H9 (cell line): ENCODE measurements around the gene ZNF628. TPM values are rescaled to one million over a fixed set of nuclear protein-coding genes. Genes with fewer than 3 reads are reported as not detected.

ENCODE experiments used
- DNase-seq: peaks from one replicate; pipeline ENCODE4 v3.0.0-alpha.2; 2017
- H2AFZ ChIP-seq: one replicate; pipeline ENCODE4 v1.6.1; 2013; ENCODE audit warnings: mild to moderate bottlenecking, low read length, control low read depth, moderate library complexity
- H2AK5ac ChIP-seq: 2 replicates; pipeline ENCODE4 v1.6.1; 2013; ENCODE audit warnings: low read length, control low read depth, mixed read lengths; ENCODE audit not compliant: insufficient read length
- H2BK120ac ChIP-seq: one replicate; pipeline ENCODE4 v1.6.1; 2013; ENCODE audit warnings: low read depth, mild to moderate bottlenecking, low read length, control low read depth, inconsistent platforms; ENCODE audit not compliant: poor library complexity, severe bottlenecking
- H2BK12ac ChIP-seq: 2 replicates; pipeline ENCODE4 v1.6.1; 2013; ENCODE audit warnings: low read length, control low read depth, mixed read lengths, low read depth; ENCODE audit not compliant: insufficient read length
- H2BK15ac ChIP-seq: 2 replicates; pipeline ENCODE4 v1.6.1; 2013; ENCODE audit warnings: low read depth, low read length, control low read depth
- H2BK20ac ChIP-seq: one replicate; pipeline ENCODE4 v1.6.1; 2013; ENCODE audit warnings: low read depth, mild to moderate bottlenecking, low read length, control low read depth, inconsistent platforms; ENCODE audit not compliant: poor library complexity, severe bottlenecking
- H2BK5ac ChIP-seq: 2 replicates; pipeline ENCODE4 v1.6.1; 2013; ENCODE audit warnings: low read length, control low read depth, mixed read lengths; ENCODE audit not compliant: insufficient read length
- H3K14ac ChIP-seq: 2 replicates; pipeline ENCODE4 v1.6.1; 2013; ENCODE audit warnings: low read length, control low read depth; ENCODE audit not compliant: insufficient read depth
- H3K18ac ChIP-seq: 2 replicates; pipeline ENCODE4 v1.6.1; 2013; ENCODE audit warnings: low read depth, mild to moderate bottlenecking, mixed read lengths, low read length, control low read depth; ENCODE audit not compliant: insufficient read length
- H3K23ac ChIP-seq: 2 replicates; pipeline ENCODE4 v1.6.1; 2013; ENCODE audit warnings: low read length, control low read depth, mixed read lengths, low read depth; ENCODE audit not compliant: insufficient read length
- H3K23me2 ChIP-seq: 2 replicates; pipeline ENCODE4 v1.6.1; 2013; ENCODE audit warnings: low read depth, mild to moderate bottlenecking, mixed read lengths, low read length, control low read depth; ENCODE audit not compliant: insufficient read length, poor library complexity, severe bottlenecking
- H3K27ac ChIP-seq: 2 replicates; pipeline ENCODE4 v1.5.1; 2013; ENCODE audit warnings: low read length, control low read depth, mixed read lengths, low read depth; ENCODE audit not compliant: insufficient read length
- H3K27me3 ChIP-seq: 2 replicates; pipeline ENCODE4 v1.6.1; 2013; ENCODE audit warnings: low read length, control low read depth, inconsistent platforms; ENCODE audit not compliant: insufficient read depth
- H3K4ac ChIP-seq: 2 replicates; pipeline ENCODE4 v1.6.1; 2013; ENCODE audit warnings: low read depth, mild to moderate bottlenecking, control low read depth, inconsistent platforms, low read length, moderate library complexity
- H3K4me1 ChIP-seq: 2 replicates; pipeline ENCODE4 v1.6.1; 2013; ENCODE audit warnings: low read length, control low read depth, inconsistent platforms; ENCODE audit not compliant: insufficient read depth
- H3K4me2 ChIP-seq: 2 replicates; pipeline ENCODE4 v1.6.1; 2013; ENCODE audit warnings: low read length, control low read depth, mixed read lengths; ENCODE audit not compliant: insufficient read length, insufficient read depth
- H3K56ac ChIP-seq: 2 replicates; pipeline ENCODE4 v1.6.1; 2013; ENCODE audit warnings: low read depth, mild to moderate bottlenecking, mixed read lengths, low read length, control low read depth; ENCODE audit not compliant: insufficient read length
- H3K79me1 ChIP-seq: 2 replicates; pipeline ENCODE4 v1.6.1; 2013; ENCODE audit warnings: low read depth, mild to moderate bottlenecking, moderate library complexity, low read length, control low read depth, inconsistent platforms; ENCODE audit not compliant: insufficient read depth, poor library complexity, severe bottlenecking
- H3K79me2 ChIP-seq: 2 replicates; pipeline ENCODE4 v1.6.1; 2013; ENCODE audit warnings: low read length, control low read depth, inconsistent platforms; ENCODE audit not compliant: insufficient read depth
- H3K9ac ChIP-seq: 2 replicates; pipeline ENCODE4 v1.6.1; 2013; ENCODE audit warnings: low read length, control low read depth, mixed read lengths; ENCODE audit not compliant: insufficient read length; ENCODE audit errors: extremely low read depth
- H3K9me3 ChIP-seq: one replicate; pipeline ENCODE4 v1.6.1; 2013; ENCODE audit warnings: low read depth, low read length, inconsistent platforms; ENCODE audit not compliant: control insufficient read depth
- H3T11ph ChIP-seq: one replicate; pipeline ENCODE4 v1.6.1; 2013; ENCODE audit warnings: mild to moderate bottlenecking, low read length, control low read depth, inconsistent platforms
- H4K20me1 ChIP-seq: one replicate; pipeline ENCODE4 v1.6.1; 2013; ENCODE audit not compliant: control insufficient read depth, insufficient read length, insufficient read depth
- H4K5ac ChIP-seq: 2 replicates; pipeline ENCODE4 v1.6.1; 2013; ENCODE audit warnings: low read depth, mild to moderate bottlenecking, mixed read lengths, low read length, control low read depth; ENCODE audit not compliant: insufficient read length
- H4K8ac ChIP-seq: replicated peaks from 2 replicates; pipeline ENCODE4 v1.6.1; 2013; ENCODE audit warnings: low read length, control low read depth, mixed read lengths, low read depth; ENCODE audit not compliant: insufficient read length
- H4K91ac ChIP-seq: 2 replicates; pipeline ENCODE4 v1.6.1; 2013; ENCODE audit warnings: low read depth, mild to moderate bottlenecking, moderate library complexity, mixed read lengths, low read length, control low read depth; ENCODE audit not compliant: insufficient read length
- H3K27ac Mint-ChIP-seq, 3 experiments: 2 replicates in 2 of 3; 3 replicates in 1 of 3; pipeline ENCODE4 v1.8.0; 2020 to 2021; ENCODE audit warnings: mixed read lengths in 3 of 3, mild to moderate bottlenecking in 1 of 3, moderate library complexity in 1 of 3
- H3K27me3 Mint-ChIP-seq: 2 replicates; pipeline ENCODE4 v1.8.0; 2021; ENCODE audit warnings: low read depth, mild to moderate bottlenecking, moderate library complexity, mixed read lengths
- H3K36me3 Mint-ChIP-seq, 3 experiments: 2 replicates in 2 of 3; 3 replicates in 1 of 3; pipeline ENCODE4 v1.8.0; 2020 to 2021; ENCODE audit warnings: low read depth in 3 of 3, mixed read lengths in 3 of 3; ENCODE audit not compliant: insufficient read depth in 1 of 3
- H3K4me1 Mint-ChIP-seq, 2 experiments: 2 replicates each; pipeline ENCODE4 v1.8.0; 2020; ENCODE audit warnings: mixed read lengths in 2 of 2
- H3K4me3 Mint-ChIP-seq, 2 experiments: 2 replicates in 1 of 2; 3 replicates in 1 of 2; pipeline ENCODE4 v1.8.0; 2020 to 2021; ENCODE audit warnings: mild to moderate bottlenecking in 2 of 2, mixed read lengths in 2 of 2, moderate library complexity in 1 of 2
- H3K9me3 Mint-ChIP-seq, 2 experiments: 2 replicates in 1 of 2; 3 replicates in 1 of 2; pipeline ENCODE4 v1.8.0; 2020; ENCODE audit warnings: mild to moderate bottlenecking in 2 of 2, mixed read lengths in 2 of 2, moderate library complexity in 1 of 2
- WGBS: extraction: QIAGEN DNeasy Blood & Tissue Kit; methylation state at CpG from one replicate; pipeline ENCODE4 v1.1.7; 2013; ENCODE audit warnings: missing lambda C conversion rate, low lambda C conversion rate, mixed read lengths; ENCODE audit not compliant: insufficient read length; ENCODE audit errors: extremely low coverage; 5-methylcytosine and 5-hydroxymethylcytosine counted together
- total RNA-seq: library from RNA; stranded (reverse); gene quantifications from 2 replicates; pipeline ENCODE4 v1.2.1, GENCODE V29; 2021
- TF ChIP-seq, protein P1 (sequence below): fragments of 200-600 bp; sonication (generic); conservative IDR thresholded peaks from 3 replicates; pipeline ENCODE4 v1.8.0; 2021; ENCODE audit warnings: antibody characterized with exemption, mild to moderate bottlenecking

ZNF628 gene
- total RNA-seq, 1 experiment from 2014 or later: 16.6 TPM

DNA sequence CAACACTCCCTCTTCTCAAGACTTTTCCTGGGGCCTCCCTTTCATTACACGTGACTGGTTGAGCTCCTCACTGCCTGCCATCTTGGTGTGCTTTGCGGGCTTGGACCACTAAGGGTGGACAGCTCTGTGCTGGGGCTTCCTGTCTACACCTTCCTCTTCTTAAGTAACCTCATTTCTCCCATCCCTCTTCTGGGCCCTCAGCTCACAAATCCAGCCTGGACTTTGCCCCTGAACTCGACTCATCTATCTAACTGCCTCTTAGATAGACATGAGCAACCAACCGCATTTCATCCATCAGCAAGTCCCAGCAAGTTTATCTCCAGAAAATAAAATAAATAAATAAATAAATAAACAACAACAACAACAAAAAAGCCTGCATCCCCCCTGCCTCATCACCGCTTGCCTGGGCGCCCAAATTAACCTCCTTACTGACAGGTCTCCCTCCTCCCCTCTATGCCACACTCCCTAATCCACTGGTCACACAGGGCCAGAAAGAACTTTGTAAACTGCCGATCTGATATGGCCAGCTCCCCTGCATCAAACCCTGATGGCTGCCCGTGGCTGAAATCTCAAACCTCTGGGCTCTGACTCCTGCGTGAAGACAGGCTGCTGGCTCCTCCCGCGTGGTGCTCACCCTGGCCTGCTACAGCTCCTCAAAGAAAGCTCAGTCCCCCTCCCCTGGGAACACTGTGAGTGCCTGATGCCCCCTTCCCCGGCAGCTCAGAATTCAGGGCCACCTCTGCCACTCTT, 22.7 kb upstream of the ZNF628 start:
- H3K9me3 ChIP-seq: no peaks in the 10 kb centered on the region
- no peak overlapping the region for H2BK120ac ChIP-seq
- no peaks in the 10 kb centered on the region for H4K20me1 ChIP-seq
- H3K4ac ChIP-seq: no peak overlapping the region
- no peak overlapping the region for H4K5ac ChIP-seq
- no peak overlapping the region for H4K8ac ChIP-seq
- H3T11ph ChIP-seq: no peak overlapping the region
- peaks cover 27% of the 10 kb centered on the region for H3K27me3 Mint-ChIP-seq
- TF ChIP-seq, protein P1, sequence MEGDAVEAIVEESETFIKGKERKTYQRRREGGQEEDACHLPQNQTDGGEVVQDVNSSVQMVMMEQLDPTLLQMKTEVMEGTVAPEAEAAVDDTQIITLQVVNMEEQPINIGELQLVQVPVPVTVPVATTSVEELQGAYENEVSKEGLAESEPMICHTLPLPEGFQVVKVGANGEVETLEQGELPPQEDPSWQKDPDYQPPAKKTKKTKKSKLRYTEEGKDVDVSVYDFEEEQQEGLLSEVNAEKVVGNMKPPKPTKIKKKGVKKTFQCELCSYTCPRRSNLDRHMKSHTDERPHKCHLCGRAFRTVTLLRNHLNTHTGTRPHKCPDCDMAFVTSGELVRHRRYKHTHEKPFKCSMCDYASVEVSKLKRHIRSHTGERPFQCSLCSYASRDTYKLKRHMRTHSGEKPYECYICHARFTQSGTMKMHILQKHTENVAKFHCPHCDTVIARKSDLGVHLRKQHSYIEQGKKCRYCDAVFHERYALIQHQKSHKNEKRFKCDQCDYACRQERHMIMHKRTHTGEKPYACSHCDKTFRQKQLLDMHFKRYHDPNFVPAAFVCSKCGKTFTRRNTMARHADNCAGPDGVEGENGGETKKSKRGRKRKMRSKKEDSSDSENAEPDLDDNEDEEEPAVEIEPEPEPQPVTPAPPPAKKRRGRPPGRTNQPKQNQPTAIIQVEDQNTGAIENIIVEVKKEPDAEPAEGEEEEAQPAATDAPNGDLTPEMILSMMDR: no peak
- H3K79me2 ChIP-seq: no peaks in the 10 kb centered on the region
- H3K27ac ChIP-seq: no peak overlapping the region
- H3K4me1 Mint-ChIP-seq: peaks cover 3 to 21% of the 10 kb centered on the region in 2 experiments; a peak in 3 of 4 replicates
- H3K23me2 ChIP-seq: peaks cover 4% of the 10 kb centered on the region
- WGBS: no CpG with 5 or more reads among the region's 12 CpGs
- DNase-seq: no peak
- H2BK5ac ChIP-seq: no peak overlapping the region
- no peak overlapping the region for H2AK5ac ChIP-seq
- H3K9ac ChIP-seq: no peak overlapping the region
- H3K4me1 ChIP-seq: 0 out of 2 replicates have a peak, but pooled peaks cover 2% of the 10 kb centered on the region
- no peaks in the 10 kb centered on the region for H3K79me1 ChIP-seq
- no peak overlapping the region for H4K91ac ChIP-seq
- peaks cover 15 to 18% (median 16%) of the 10 kb centered on the region in 3 experiments; a peak in 6 of 7 replicates for H3K36me3 Mint-ChIP-seq
- H3K56ac ChIP-seq: no peak overlapping the region
- H3K4me3 Mint-ChIP-seq: peak overlapping the region in 1 of 2 experiments; percentile 33; a peak in 3 of 5 replicates
- no peak overlapping the region for H2BK15ac ChIP-seq
- no peak overlapping the region for H2BK12ac ChIP-seq
- H2BK20ac ChIP-seq: no peak overlapping the region
- no peaks in the 10 kb centered on the region; a peak in 1 of 5 replicates for H3K9me3 Mint-ChIP-seq
- no peak overlapping the region for H3K14ac ChIP-seq
- H2AFZ ChIP-seq: no peak overlapping the region
- H3K4me2 ChIP-seq: no peak overlapping the region
- peaks cover 20% of the 10 kb centered on the region; the same call in 1 of the 2 replicates for H3K27me3 ChIP-seq
- no peak overlapping the region for H3K27ac Mint-ChIP-seq
- H3K23ac ChIP-seq: no peak overlapping the region
- no peak overlapping the region for H3K18ac ChIP-seq
